Stimulated activated CD4-positive, alpha-beta T cell treated with anti-CD3 and anti-CD28 coated beads, Interleukin-2, amount 100 ng/mL, for 4 hours (primary cell): ENCODE results near the gene NHLRC2.
"Not testable (repeated sequence)": the region's sequence is repeated elsewhere in the genome, so short reads cannot be mapped to it uniquely, and the experiment has no call there.

ENCODE experiments used
- DNase-seq: peaks from one replicate; pipeline ENCODE4 v3.0.0-alpha.2; 2020; ENCODE audit warnings: low read depth

The NHLRC2 gene

GRCh38 chr10:113854013-113854760, at the start of gene NHLRC2, which contains the start of gene DCLRE1A:
NHLRC2 (plus strand) TSS chr10:113854661; CDS start chr10:113854873, 212 bp downstream.
DCLRE1A (minus strand) TSS chr10:113854082; CDS start chr10:113853182, 900 bp downstream.
- peak; percentile 46 for DNase-seq

- no peak for DNase-seq
Observed at GRCh38 chr10:113806503-113806902, 48.0 kb upstream of the NHLRC2 start.

- no peak for DNase-seq
Observed at GRCh38 chr10:113808168-113808567, 46.3 kb upstream of the NHLRC2 start.

GRCh38 chr10:113814700-113815099, 39.8 kb upstream of the NHLRC2 start:
- DNase-seq, result not testable (repeated sequence)

- DNase-seq, result no peak
Observed at GRCh38 chr10:113819989-113820388, 34.5 kb upstream of the NHLRC2 start.

- DNase-seq, result no peak
Observed at GRCh38 chr10:113820507-113820906, 34.0 kb upstream of the NHLRC2 start.

GRCh38 chr10:113821306-113821705, 33.2 kb upstream of the NHLRC2 start:
- not testable (repeated sequence) for DNase-seq

- no peak for DNase-seq
Observed at GRCh38 chr10:113822174-113822573, 32.3 kb upstream of the NHLRC2 start.

GRCh38 chr10:113823389-113823788, 31.1 kb upstream of the NHLRC2 start:
- DNase-seq, result no peak

GRCh38 chr10:113825791-113826190, 28.7 kb upstream of the NHLRC2 start:
- DNase-seq, result no peak

- DNase-seq, result not testable (repeated sequence)
Observed at GRCh38 chr10:113828567-113828966, 25.9 kb upstream of the NHLRC2 start.

- no peak for DNase-seq
Observed at GRCh38 chr10:113842171-113842570, 12.3 kb upstream of the NHLRC2 start.

GRCh38 chr10:113843972-113844485, 10.4 kb upstream of the NHLRC2 start:
- no peak for DNase-seq

- no peak for DNase-seq
Observed at GRCh38 chr10:113846036-113846435, 8.4 kb upstream of the NHLRC2 start.

- no peak for DNase-seq
Observed at GRCh38 chr10:113849140-113849803, 5.2 kb upstream of the NHLRC2 start.

GRCh38 chr10:113849946-113850345, 4.5 kb upstream of the NHLRC2 start:
- no peak for DNase-seq

- DNase-seq, result no peak
Observed at GRCh38 chr10:113853578-113854012, 866 bp upstream of the NHLRC2 start.

- peak; percentile 16 for DNase-seq
Observed at GRCh38 chr10:113854761-113855588, 514 bp downstream of the NHLRC2 start.

- DNase-seq, result no peak
Observed at GRCh38 chr10:113856563-113856962, 2.1 kb downstream of the NHLRC2 start.

- no peak for DNase-seq
Observed at GRCh38 chr10:113857210-113857609, 2.7 kb downstream of the NHLRC2 start.

- DNase-seq, result no peak
Observed at GRCh38 chr10:113858541-113858940, 4.1 kb downstream of the NHLRC2 start.

GRCh38 chr10:113859261-113859660, 4.8 kb downstream of the NHLRC2 start:
- no peak for DNase-seq
